ENCODE results near the gene ZNF473. TPM values are rescaled to one million over a fixed set of nuclear protein-coding genes. Genes with fewer than 3 reads are reported as not detected.

The ZNF473 gene
- 9.0 and 16.1 TPM in 2 replicates for total RNA-seq

- no peak for DNase-seq (ENCODE audit: low read depth)
Measured at GRCh38 chr19:50025794-50026549, at the start of gene ZNF473. ZNF473 (plus strand) TSS chr19:50026005; CDS start chr19:50031083, 5,078 bp downstream.

- no peak for DNase-seq (ENCODE audit: low read depth)
Measured at GRCh38 chr19:49976496-49976895, 49.3 kb upstream of the ZNF473 start.

- no peak for DNase-seq (ENCODE audit: low read depth)
Measured at GRCh38 chr19:49977076-49977475, 48.7 kb upstream of the ZNF473 start.

DNA sequence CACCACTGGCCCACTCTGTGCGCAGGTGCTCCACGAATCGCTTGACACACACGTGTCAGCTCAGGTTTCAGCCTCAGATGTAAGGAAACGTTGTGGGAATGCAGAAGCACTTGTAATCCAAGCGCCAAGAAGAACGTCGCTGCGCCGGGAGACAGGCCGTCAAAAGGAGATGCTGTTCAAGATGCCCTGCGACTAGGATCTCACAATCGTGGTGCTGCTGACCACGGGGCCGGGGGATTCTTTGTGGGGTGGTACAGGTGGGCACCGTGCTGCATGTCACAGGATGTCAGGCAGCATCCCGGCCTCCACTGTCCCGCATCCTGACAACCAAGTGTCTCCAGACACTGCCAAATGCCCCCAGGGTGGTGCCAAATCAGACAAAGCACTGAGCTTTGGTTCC is 47.9 kb upstream of the ZNF473 start:
- DNase-seq (ENCODE audit: low read depth) = no peak

DNA sequence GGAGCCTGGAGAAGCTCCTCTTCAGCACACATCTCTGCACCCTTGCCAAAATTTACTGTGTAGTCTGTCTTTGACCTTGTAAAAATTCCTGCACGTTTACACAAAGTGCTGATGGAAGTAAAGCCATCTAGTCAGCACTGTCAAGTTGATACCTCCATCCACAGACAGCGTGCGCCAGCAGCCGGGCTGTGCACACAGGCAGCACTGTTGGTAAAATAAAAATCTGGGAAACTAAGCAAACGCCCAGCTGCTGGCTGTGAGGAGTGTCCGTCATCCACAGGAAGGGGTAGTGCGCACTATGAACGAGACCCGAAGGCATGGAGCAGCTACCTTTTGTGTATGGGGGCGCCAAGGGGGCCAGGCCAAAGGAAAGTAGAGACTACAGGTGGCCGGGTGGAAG is 47.5 kb upstream of the ZNF473 start:
- DNase-seq (ENCODE audit: low read depth) = no peak

DNA sequence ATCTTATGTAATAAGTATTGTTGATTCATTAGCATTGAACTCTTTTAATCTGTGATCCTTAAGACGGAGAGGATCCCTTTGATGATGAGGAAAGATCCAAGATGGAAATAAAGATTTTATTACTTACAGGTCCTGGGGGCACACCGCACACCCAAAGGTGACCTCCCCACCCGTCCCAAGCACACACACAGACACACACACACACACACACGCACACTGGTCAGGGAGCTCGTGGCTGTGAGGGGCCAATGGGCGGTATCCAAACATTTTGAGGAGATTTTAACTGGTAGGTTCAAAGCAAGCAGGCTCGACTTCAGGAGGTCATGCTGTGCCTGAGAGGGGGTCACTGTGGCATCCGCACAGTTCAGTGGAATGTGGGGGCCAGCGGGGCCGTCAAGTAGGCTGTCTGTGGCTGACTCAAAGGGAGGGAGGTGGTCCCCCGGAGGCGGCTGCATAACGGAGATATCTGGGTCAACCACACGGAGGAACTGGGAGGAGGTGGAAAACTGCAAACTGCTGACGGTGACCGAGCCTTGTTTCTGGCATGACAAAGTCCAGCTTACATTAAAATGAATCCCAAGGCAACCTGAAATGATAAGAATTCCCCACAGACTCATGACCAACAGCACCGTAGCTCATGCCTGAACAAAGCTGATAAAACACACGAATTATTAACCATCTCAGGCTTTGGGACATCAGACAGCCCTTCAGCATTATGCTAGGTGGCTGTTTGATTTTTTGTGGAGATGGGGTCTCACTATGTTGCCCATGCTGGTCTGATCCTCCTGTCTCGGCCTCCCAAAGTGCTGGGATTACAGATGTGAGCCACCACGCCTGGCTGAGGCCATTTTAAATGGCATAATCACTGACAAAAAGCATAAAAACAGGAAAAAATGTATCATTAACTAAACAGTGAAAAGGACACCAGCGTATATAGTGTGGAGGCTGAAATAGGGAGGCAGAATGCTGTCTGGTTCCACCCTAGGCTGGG is 43.9 kb upstream of the ZNF473 start:
- no peak for DNase-seq (ENCODE audit: low read depth)

- peak; percentile 9 for DNase-seq (ENCODE audit: low read depth)
Measured at GRCh38 chr19:49983645-49984229, 42.1 kb upstream of the ZNF473 start.

GRCh38 chr19:49984491-49984890 is 41.3 kb upstream of the ZNF473 start:
- DNase-seq (ENCODE audit: low read depth) = no peak

- no peak for DNase-seq (ENCODE audit: low read depth)
Measured at GRCh38 chr19:49985871-49986270, 39.9 kb upstream of the ZNF473 start.

GRCh38 chr19:49986354-49986753 is 39.5 kb upstream of the ZNF473 start:
- DNase-seq (ENCODE audit: low read depth) = no peak

DNA sequence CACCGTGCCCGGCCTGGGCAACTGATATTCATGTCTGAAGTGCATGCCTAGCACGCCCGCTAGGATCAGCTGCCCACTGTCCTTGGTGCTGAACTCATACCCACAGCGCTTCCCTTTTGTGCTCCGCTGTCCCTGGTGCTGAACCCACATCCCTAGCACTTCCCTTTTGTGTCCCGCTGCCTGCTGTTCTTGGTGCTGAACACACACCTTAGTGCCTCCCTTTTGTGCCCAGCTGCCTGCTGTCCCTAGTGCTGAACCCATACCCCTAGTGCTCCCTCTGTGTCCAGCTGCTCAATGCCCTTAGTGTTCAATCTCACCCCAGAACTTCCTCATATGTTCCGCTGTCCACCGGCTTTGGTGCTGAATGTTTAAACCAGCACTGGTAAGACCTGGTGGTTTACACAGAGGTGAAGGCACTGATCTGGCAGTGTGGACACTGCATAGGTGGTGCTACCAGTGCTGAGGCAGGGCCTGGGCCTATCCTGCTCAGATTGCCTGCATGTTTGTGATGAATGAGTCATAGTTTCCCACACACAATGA is 38.6 kb upstream of the ZNF473 start:
- peak; percentile 87 for DNase-seq (ENCODE audit: low read depth)

GRCh38 chr19:49988007-49988406 is 37.8 kb upstream of the ZNF473 start:
- no peak for DNase-seq (ENCODE audit: low read depth)

DNA sequence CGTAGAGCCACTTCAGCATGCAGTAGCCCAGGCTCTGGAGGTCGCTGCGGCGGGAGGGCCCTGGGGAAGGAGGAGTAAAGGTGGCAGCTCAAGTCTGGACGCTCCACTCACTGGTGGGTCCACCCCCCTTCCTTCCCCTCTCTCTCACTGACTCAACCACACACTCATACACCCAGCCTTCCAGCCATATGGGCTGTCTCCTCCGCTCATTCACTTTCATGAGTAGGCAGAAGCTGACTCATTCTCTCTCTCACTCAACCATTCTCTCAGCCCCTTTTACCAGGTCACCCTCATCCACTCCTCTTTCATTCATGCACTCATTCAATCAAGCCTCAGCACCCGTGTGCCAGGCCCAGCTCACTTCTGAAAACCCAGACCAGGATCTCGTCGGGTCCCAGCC is 37.4 kb upstream of the ZNF473 start:
- DNase-seq (ENCODE audit: low read depth) = peak; percentile 29

- peak; percentile 29 for DNase-seq (ENCODE audit: low read depth)
Measured at GRCh38 chr19:49997709-49998108, 28.1 kb upstream of the ZNF473 start.

DNA sequence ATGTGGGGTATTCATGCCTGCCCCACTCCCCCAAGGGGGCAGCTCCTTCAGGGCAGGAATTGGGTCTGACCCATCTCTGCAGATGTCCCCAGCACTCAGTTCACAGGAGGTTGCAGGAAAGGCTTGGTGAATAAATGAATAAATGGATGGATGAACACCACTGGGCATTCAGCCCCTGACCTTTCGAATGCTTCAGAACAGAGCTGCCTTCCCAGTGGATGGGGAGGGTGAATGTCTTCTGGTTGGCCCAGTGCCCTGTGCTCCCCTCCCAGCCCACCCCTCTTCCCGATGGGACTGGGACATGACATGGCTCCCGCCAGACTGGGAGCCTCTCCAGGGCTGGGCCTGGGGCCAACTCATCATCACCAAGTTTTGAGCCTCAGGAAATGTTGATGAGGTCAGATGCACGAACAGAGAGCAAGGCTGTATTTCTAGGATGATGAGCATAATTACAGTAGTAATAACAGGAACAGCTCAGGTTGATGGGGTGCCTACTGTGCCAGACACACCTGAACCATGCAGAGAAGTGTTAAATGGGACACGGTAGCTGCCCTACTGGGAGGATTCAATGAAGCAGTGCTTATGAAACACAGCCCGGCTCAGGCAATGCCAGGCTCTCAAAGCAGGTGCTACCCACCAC is 26.3 kb upstream of the ZNF473 start:
- DNase-seq (ENCODE audit: low read depth) = no peak

GRCh38 chr19:50000038-50000840 is 25.6 kb upstream of the ZNF473 start:
- DNase-seq (ENCODE audit: low read depth) = no peak

DNA sequence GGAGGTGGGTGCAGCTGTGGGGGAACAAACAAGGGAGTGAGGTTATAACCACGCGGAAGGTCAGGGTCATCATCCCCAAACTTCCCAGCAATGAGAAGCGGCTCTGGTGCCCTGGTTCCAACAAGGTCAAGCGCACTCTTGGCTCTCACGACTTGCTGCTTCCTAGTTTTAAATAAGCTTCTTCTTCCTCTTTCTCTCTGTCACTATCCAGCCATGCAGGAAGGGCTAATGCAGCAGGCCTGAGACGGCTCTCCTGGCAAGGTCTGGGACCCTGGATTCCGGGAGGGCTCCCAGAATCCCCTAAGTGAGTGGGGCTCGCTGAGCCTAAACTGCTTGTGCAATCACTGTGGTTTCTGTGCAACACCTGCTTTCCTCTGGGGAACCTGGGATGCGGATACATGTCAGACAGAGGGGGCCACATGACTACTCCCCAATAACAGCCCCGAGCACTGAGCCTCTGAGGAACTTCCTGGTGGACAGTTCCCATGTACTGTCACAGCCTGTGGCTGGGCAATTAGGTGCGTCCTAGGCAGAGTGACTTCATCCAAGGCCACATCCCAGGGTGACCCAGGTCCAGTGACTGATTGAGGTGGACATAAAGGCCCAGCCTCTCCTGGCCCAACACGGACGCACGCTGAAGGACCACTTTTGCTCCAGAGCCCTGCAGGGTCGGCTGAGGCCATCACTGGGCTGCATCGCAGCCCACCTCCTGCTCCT is 24.8 kb upstream of the ZNF473 start:
- DNase-seq (ENCODE audit: low read depth) = no peak

- no peak for DNase-seq (ENCODE audit: low read depth)
Measured at GRCh38 chr19:50001775-50002174, 24.0 kb upstream of the ZNF473 start.

GRCh38 chr19:50002386-50002960 is 23.3 kb upstream of the ZNF473 start:
- DNase-seq (ENCODE audit: low read depth) = no peak

All from renal cortical epithelial cell (primary cell).